ENCODE results near the gene ASH1L. TPM values are rescaled to one million over a fixed set of nuclear protein-coding genes. Genes with fewer than 3 reads are reported as not detected.

ASH1L gene
- total RNA-seq, 1 experiment from 2014 or later: 36.0 TPM

GRCh38 chr1:155485222-155485621, 77.4 kb downstream of the ASH1L start:
- H3K79me2 ChIP-seq (ENCODE audit: low read depth): peaks cover 26% of the 10 kb centered on the region
- H2AFZ ChIP-seq: no peak overlapping the region
- ChIA-PET CTCF (no interaction called here), POLR2A (ENCODE audit: unreplicated experiment) (no interaction called here)
- H3K4me2 ChIP-seq: no peak overlapping the region
- no peak overlapping the region for H3K27ac ChIP-seq
- no peaks in the 10 kb centered on the region for H3K27me3 ChIP-seq (ENCODE audit: insufficient read depth, low read depth)
- peaks cover 4% of the 10 kb centered on the region for H4K20me1 ChIP-seq (ENCODE audit: insufficient read depth)
- peaks cover 17% of the 10 kb centered on the region for H3K36me3 ChIP-seq (ENCODE audit: low read depth)
- H3K9me2 ChIP-seq (ENCODE audit: insufficient read depth): 0 out of 2 replicates have a peak, but pooled peaks cover 6% of the 10 kb centered on the region
- H3F3A ChIP-seq (ENCODE audit: insufficient read depth, low read depth): 0 out of 2 replicates have a peak, but pooled peaks cover 12% of the 10 kb centered on the region
- H3K9me3 ChIP-seq (ENCODE audit: insufficient read depth, low read depth): no peaks in the 10 kb centered on the region
- no peaks in the 10 kb centered on the region for H3K4me1 ChIP-seq (replicated peaks; ENCODE audit: insufficient read depth)
- no peak for DNase-seq
- no peak for TF ChIP-seq EZH2 (IDR thresholded peaks at IDR 0.05; ENCODE audit: low read depth)
- TF ChIP-seq CTCF (conservative IDR thresholded peaks at IDR 0.05): no peak
- no peak overlapping the region for H3K4me3 ChIP-seq
- no TSS peak for BruUV-seq (replicated peaks)
- intact Hi-C loops (cut with micrococcal nuclease; ENCODE audit: unreplicated experiment): loop anchor here (10.0 kb wide), 1 partner anchor 120 kb away; no protein-coding TSS in a partner anchor

GRCh38 chr1:155481741-155482241, 80.8 kb downstream of the ASH1L start:
- CTCF ChIA-PET: no interaction called here
- no peaks in the 10 kb centered on the region for H3K9me3 ChIP-seq (ENCODE audit: insufficient read depth, low read depth)
- no peak overlapping the region for H3K4me3 ChIP-seq
- TF ChIP-seq EZH2 (IDR thresholded peaks at IDR 0.05; ENCODE audit: low read depth): no peak
- TF ChIP-seq CTCF (conservative IDR thresholded peaks at IDR 0.05): no peak
- no peaks in the 10 kb centered on the region for H3K27me3 ChIP-seq (ENCODE audit: insufficient read depth, low read depth)
- H3K79me2 ChIP-seq (ENCODE audit: low read depth): peaks cover 19% of the 10 kb centered on the region; the same call in 1 of the 2 replicates
- H3K4me2 ChIP-seq: no peak overlapping the region
- POLR2A ChIA-PET (ENCODE audit: unreplicated experiment): no interaction called here
- H2AFZ ChIP-seq: no peak overlapping the region
- peaks cover 4% of the 10 kb centered on the region for H4K20me1 ChIP-seq (ENCODE audit: insufficient read depth)
- H3K9me2 ChIP-seq (ENCODE audit: insufficient read depth): 0 out of 2 replicates have a peak, but pooled peaks cover 6% of the 10 kb centered on the region
- H3F3A ChIP-seq (ENCODE audit: insufficient read depth, low read depth): peaks cover 12% of the 10 kb centered on the region; the same call in 1 of the 2 replicates
- no peaks in the 10 kb centered on the region for H3K4me1 ChIP-seq (replicated peaks; ENCODE audit: insufficient read depth)
- no TSS peak for BruUV-seq (replicated peaks)
- intact Hi-C loops (cut with micrococcal nuclease; ENCODE audit: unreplicated experiment): loop anchor here (10.0 kb wide), 1 partner anchor 117 kb away; no protein-coding TSS in a partner anchor
- DNase-seq: no peak
- no peak overlapping the region for H3K27ac ChIP-seq
- H3K36me3 ChIP-seq (ENCODE audit: low read depth): peaks cover 10% of the 10 kb centered on the region

GRCh38 chr1:155479205-155479604, 83.4 kb downstream of the ASH1L start:
- H3K36me3 ChIP-seq (ENCODE audit: low read depth): peaks cover 16% of the 10 kb centered on the region
- no peaks in the 10 kb centered on the region for H4K20me1 ChIP-seq (ENCODE audit: insufficient read depth)
- H3F3A ChIP-seq (ENCODE audit: insufficient read depth, low read depth): peaks cover 8% of the 10 kb centered on the region; the same call in 1 of the 2 replicates
- CTCF ChIA-PET: no interaction called here
- no peak overlapping the region for H3K4me3 ChIP-seq
- intact Hi-C loops (cut with micrococcal nuclease; ENCODE audit: unreplicated experiment): no loop called here
- H3K4me2 ChIP-seq: no peak overlapping the region
- no peak overlapping the region for H3K27ac ChIP-seq
- H3K9me3 ChIP-seq (ENCODE audit: insufficient read depth, low read depth): no peaks in the 10 kb centered on the region
- no peaks in the 10 kb centered on the region for H3K27me3 ChIP-seq (ENCODE audit: insufficient read depth, low read depth)
- BruUV-seq (replicated peaks): no TSS peak
- no peak for DNase-seq
- no peaks in the 10 kb centered on the region for H3K4me1 ChIP-seq (replicated peaks; ENCODE audit: insufficient read depth)
- H3K9me2 ChIP-seq (ENCODE audit: insufficient read depth): 0 out of 2 replicates have a peak, but pooled peaks cover 6% of the 10 kb centered on the region
- TF ChIP-seq EZH2 (IDR thresholded peaks at IDR 0.05; ENCODE audit: low read depth): no peak
- no peak for TF ChIP-seq CTCF (conservative IDR thresholded peaks at IDR 0.05)
- POLR2A ChIA-PET (ENCODE audit: unreplicated experiment): no interaction called here
- no peak overlapping the region for H2AFZ ChIP-seq
- peaks cover 8% of the 10 kb centered on the region; the same call in 1 of the 2 replicates for H3K79me2 ChIP-seq (ENCODE audit: low read depth)

Measured in PC-9 (cell line).